H9 (cell line): ENCODE results near the gene PDK2. TPM values are rescaled to one million over a fixed set of nuclear protein-coding genes. Genes with fewer than 3 reads are reported as not detected.

Experiments used
- DNase-seq: peaks from one replicate; pipeline ENCODE4 v3.0.0-alpha.2; 2017
- H2AFZ ChIP-seq: one replicate; pipeline ENCODE4 v1.6.1; 2013; ENCODE audit warnings: mild to moderate bottlenecking, low read length, control low read depth, moderate library complexity
- H2AK5ac ChIP-seq: 2 replicates; pipeline ENCODE4 v1.6.1; 2013; ENCODE audit warnings: low read length, control low read depth, mixed read lengths; ENCODE audit not compliant: insufficient read length
- H2BK120ac ChIP-seq: one replicate; pipeline ENCODE4 v1.6.1; 2013; ENCODE audit warnings: low read depth, mild to moderate bottlenecking, low read length, control low read depth, inconsistent platforms; ENCODE audit not compliant: poor library complexity, severe bottlenecking
- H2BK12ac ChIP-seq: 2 replicates; pipeline ENCODE4 v1.6.1; 2013; ENCODE audit warnings: low read length, control low read depth, mixed read lengths, low read depth; ENCODE audit not compliant: insufficient read length
- H2BK15ac ChIP-seq: 2 replicates; pipeline ENCODE4 v1.6.1; 2013; ENCODE audit warnings: low read depth, low read length, control low read depth
- H2BK20ac ChIP-seq: one replicate; pipeline ENCODE4 v1.6.1; 2013; ENCODE audit warnings: low read depth, mild to moderate bottlenecking, low read length, control low read depth, inconsistent platforms; ENCODE audit not compliant: poor library complexity, severe bottlenecking
- H2BK5ac ChIP-seq: 2 replicates; pipeline ENCODE4 v1.6.1; 2013; ENCODE audit warnings: low read length, control low read depth, mixed read lengths; ENCODE audit not compliant: insufficient read length
- H3K14ac ChIP-seq: 2 replicates; pipeline ENCODE4 v1.6.1; 2013; ENCODE audit warnings: low read length, control low read depth; ENCODE audit not compliant: insufficient read depth
- H3K18ac ChIP-seq: 2 replicates; pipeline ENCODE4 v1.6.1; 2013; ENCODE audit warnings: low read depth, mild to moderate bottlenecking, mixed read lengths, low read length, control low read depth; ENCODE audit not compliant: insufficient read length
- H3K23ac ChIP-seq: 2 replicates; pipeline ENCODE4 v1.6.1; 2013; ENCODE audit warnings: low read length, control low read depth, mixed read lengths, low read depth; ENCODE audit not compliant: insufficient read length
- H3K23me2 ChIP-seq: 2 replicates; pipeline ENCODE4 v1.6.1; 2013; ENCODE audit warnings: low read depth, mild to moderate bottlenecking, mixed read lengths, low read length, control low read depth; ENCODE audit not compliant: insufficient read length, poor library complexity, severe bottlenecking
- H3K27ac ChIP-seq: 2 replicates; pipeline ENCODE4 v1.5.1; 2013; ENCODE audit warnings: low read length, control low read depth, mixed read lengths, low read depth; ENCODE audit not compliant: insufficient read length
- H3K27me3 ChIP-seq: 2 replicates; pipeline ENCODE4 v1.6.1; 2013; ENCODE audit warnings: low read length, control low read depth, inconsistent platforms; ENCODE audit not compliant: insufficient read depth
- H3K4ac ChIP-seq: 2 replicates; pipeline ENCODE4 v1.6.1; 2013; ENCODE audit warnings: low read depth, mild to moderate bottlenecking, control low read depth, inconsistent platforms, low read length, moderate library complexity
- H3K4me1 ChIP-seq: 2 replicates; pipeline ENCODE4 v1.6.1; 2013; ENCODE audit warnings: low read length, control low read depth, inconsistent platforms; ENCODE audit not compliant: insufficient read depth
- H3K4me2 ChIP-seq: 2 replicates; pipeline ENCODE4 v1.6.1; 2013; ENCODE audit warnings: low read length, control low read depth, mixed read lengths; ENCODE audit not compliant: insufficient read length, insufficient read depth
- H3K56ac ChIP-seq: 2 replicates; pipeline ENCODE4 v1.6.1; 2013; ENCODE audit warnings: low read depth, mild to moderate bottlenecking, mixed read lengths, low read length, control low read depth; ENCODE audit not compliant: insufficient read length
- H3K79me1 ChIP-seq: 2 replicates; pipeline ENCODE4 v1.6.1; 2013; ENCODE audit warnings: low read depth, mild to moderate bottlenecking, moderate library complexity, low read length, control low read depth, inconsistent platforms; ENCODE audit not compliant: insufficient read depth, poor library complexity, severe bottlenecking
- H3K79me2 ChIP-seq: 2 replicates; pipeline ENCODE4 v1.6.1; 2013; ENCODE audit warnings: low read length, control low read depth, inconsistent platforms; ENCODE audit not compliant: insufficient read depth
- H3K9ac ChIP-seq: 2 replicates; pipeline ENCODE4 v1.6.1; 2013; ENCODE audit warnings: low read length, control low read depth, mixed read lengths; ENCODE audit not compliant: insufficient read length; ENCODE audit errors: extremely low read depth
- H3K9me3 ChIP-seq: one replicate; pipeline ENCODE4 v1.6.1; 2013; ENCODE audit warnings: low read depth, low read length, inconsistent platforms; ENCODE audit not compliant: control insufficient read depth
- H3T11ph ChIP-seq: one replicate; pipeline ENCODE4 v1.6.1; 2013; ENCODE audit warnings: mild to moderate bottlenecking, low read length, control low read depth, inconsistent platforms
- H4K20me1 ChIP-seq: one replicate; pipeline ENCODE4 v1.6.1; 2013; ENCODE audit not compliant: control insufficient read depth, insufficient read length, insufficient read depth
- H4K5ac ChIP-seq: 2 replicates; pipeline ENCODE4 v1.6.1; 2013; ENCODE audit warnings: low read depth, mild to moderate bottlenecking, mixed read lengths, low read length, control low read depth; ENCODE audit not compliant: insufficient read length
- H4K8ac ChIP-seq: replicated peaks from 2 replicates; pipeline ENCODE4 v1.6.1; 2013; ENCODE audit warnings: low read length, control low read depth, mixed read lengths, low read depth; ENCODE audit not compliant: insufficient read length
- H4K91ac ChIP-seq: 2 replicates; pipeline ENCODE4 v1.6.1; 2013; ENCODE audit warnings: low read depth, mild to moderate bottlenecking, moderate library complexity, mixed read lengths, low read length, control low read depth; ENCODE audit not compliant: insufficient read length
- H3K27ac Mint-ChIP-seq, 3 experiments: 2 replicates in 2 of 3; 3 replicates in 1 of 3; pipeline ENCODE4 v1.8.0; 2020 to 2021; ENCODE audit warnings: mixed read lengths in 3 of 3, mild to moderate bottlenecking in 1 of 3, moderate library complexity in 1 of 3
- H3K27me3 Mint-ChIP-seq: 2 replicates; pipeline ENCODE4 v1.8.0; 2021; ENCODE audit warnings: low read depth, mild to moderate bottlenecking, moderate library complexity, mixed read lengths
- H3K36me3 Mint-ChIP-seq, 3 experiments: 2 replicates in 2 of 3; 3 replicates in 1 of 3; pipeline ENCODE4 v1.8.0; 2020 to 2021; ENCODE audit warnings: low read depth in 3 of 3, mixed read lengths in 3 of 3; ENCODE audit not compliant: insufficient read depth in 1 of 3
- H3K4me1 Mint-ChIP-seq, 2 experiments: 2 replicates each; pipeline ENCODE4 v1.8.0; 2020; ENCODE audit warnings: mixed read lengths in 2 of 2
- H3K4me3 Mint-ChIP-seq, 2 experiments: 2 replicates in 1 of 2; 3 replicates in 1 of 2; pipeline ENCODE4 v1.8.0; 2020 to 2021; ENCODE audit warnings: mild to moderate bottlenecking in 2 of 2, mixed read lengths in 2 of 2, moderate library complexity in 1 of 2
- H3K9me3 Mint-ChIP-seq, 2 experiments: 2 replicates in 1 of 2; 3 replicates in 1 of 2; pipeline ENCODE4 v1.8.0; 2020; ENCODE audit warnings: mild to moderate bottlenecking in 2 of 2, mixed read lengths in 2 of 2, moderate library complexity in 1 of 2
- WGBS: extraction: QIAGEN DNeasy Blood & Tissue Kit; methylation state at CpG from one replicate; pipeline ENCODE4 v1.1.7; 2013; ENCODE audit warnings: missing lambda C conversion rate, low lambda C conversion rate, mixed read lengths; ENCODE audit not compliant: insufficient read length; ENCODE audit errors: extremely low coverage; 5-methylcytosine and 5-hydroxymethylcytosine counted together
- total RNA-seq: library from RNA; stranded (reverse); gene quantifications from 2 replicates; pipeline ENCODE4 v1.2.1, GENCODE V29; 2021
- TF ChIP-seq, protein P1 (sequence below): fragments of 200-600 bp; sonication (generic); conservative IDR thresholded peaks from 3 replicates; pipeline ENCODE4 v1.8.0; 2021; ENCODE audit warnings: antibody characterized with exemption, mild to moderate bottlenecking

Gene PDK2
- total RNA-seq, 1 experiment from 2014 or later, result 19.9 TPM

DNA sequence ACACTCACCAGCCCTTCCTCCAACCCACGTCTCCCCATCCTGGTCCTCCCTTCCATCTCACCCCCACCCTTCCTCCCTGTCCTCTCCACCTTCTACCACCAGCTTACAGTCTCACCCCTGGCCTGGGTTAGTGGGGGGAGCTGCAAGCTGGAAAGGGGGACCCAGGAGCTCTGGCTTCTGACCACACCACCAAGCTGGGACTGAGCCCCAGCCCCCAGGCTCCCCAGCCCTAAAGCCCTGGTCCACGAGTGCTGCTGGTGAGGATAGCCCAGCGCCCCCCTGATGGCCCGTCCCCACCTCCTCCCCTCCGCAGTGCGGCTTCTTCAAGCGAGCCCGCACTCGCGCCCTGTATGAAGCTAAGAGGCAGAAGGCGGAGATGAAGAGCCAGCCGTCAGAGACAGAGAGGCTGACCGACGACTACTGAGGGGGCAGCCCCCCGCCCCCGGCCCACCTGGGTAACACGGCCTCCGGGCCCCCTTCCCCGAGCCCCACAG, 7.2 kb upstream of the PDK2 start:
- H2AK5ac ChIP-seq, result no peak overlapping the region
- no peak overlapping the region for H3T11ph ChIP-seq
- TF ChIP-seq, protein P1, sequence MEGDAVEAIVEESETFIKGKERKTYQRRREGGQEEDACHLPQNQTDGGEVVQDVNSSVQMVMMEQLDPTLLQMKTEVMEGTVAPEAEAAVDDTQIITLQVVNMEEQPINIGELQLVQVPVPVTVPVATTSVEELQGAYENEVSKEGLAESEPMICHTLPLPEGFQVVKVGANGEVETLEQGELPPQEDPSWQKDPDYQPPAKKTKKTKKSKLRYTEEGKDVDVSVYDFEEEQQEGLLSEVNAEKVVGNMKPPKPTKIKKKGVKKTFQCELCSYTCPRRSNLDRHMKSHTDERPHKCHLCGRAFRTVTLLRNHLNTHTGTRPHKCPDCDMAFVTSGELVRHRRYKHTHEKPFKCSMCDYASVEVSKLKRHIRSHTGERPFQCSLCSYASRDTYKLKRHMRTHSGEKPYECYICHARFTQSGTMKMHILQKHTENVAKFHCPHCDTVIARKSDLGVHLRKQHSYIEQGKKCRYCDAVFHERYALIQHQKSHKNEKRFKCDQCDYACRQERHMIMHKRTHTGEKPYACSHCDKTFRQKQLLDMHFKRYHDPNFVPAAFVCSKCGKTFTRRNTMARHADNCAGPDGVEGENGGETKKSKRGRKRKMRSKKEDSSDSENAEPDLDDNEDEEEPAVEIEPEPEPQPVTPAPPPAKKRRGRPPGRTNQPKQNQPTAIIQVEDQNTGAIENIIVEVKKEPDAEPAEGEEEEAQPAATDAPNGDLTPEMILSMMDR, result no peak
- Mint-ChIP-seq H3K4me3 (no peak overlapping the region), H3K36me3 (no peaks in the 10 kb centered on the region), H3K4me1 (peaks cover 0 to 8% of the 10 kb centered on the region in 2 experiments; a peak in 2 of 4 replicates), H3K27me3 (no peaks in the 10 kb centered on the region), H3K9me3 (no peaks in the 10 kb centered on the region; a peak in 1 of 5 replicates), H3K27ac (no peak overlapping the region; a peak in 1 of 7 replicates)
- no peaks in the 10 kb centered on the region for H3K23me2 ChIP-seq
- no peak overlapping the region for H2BK120ac ChIP-seq
- H3K14ac ChIP-seq, result no peak overlapping the region
- no peak overlapping the region for H4K91ac ChIP-seq
- no peak overlapping the region for H4K8ac ChIP-seq
- H4K20me1 ChIP-seq, result no peaks in the 10 kb centered on the region
- no peak overlapping the region for H3K4ac ChIP-seq
- no peak overlapping the region for H4K5ac ChIP-seq
- no peak overlapping the region for H2BK15ac ChIP-seq
- no peaks in the 10 kb centered on the region for H3K9me3 ChIP-seq
- H3K27ac ChIP-seq, result no peak overlapping the region
- no peak overlapping the region for H2BK12ac ChIP-seq
- H2BK20ac ChIP-seq, result no peak overlapping the region
- no peak overlapping the region for H3K9ac ChIP-seq
- H3K23ac ChIP-seq, result no peak overlapping the region
- H3K79me2 ChIP-seq, result no peaks in the 10 kb centered on the region
- no CpG with 5 or more reads among the region's 19 CpGs for WGBS
- no peak overlapping the region for H2BK5ac ChIP-seq
- H3K4me2 ChIP-seq, result no peak overlapping the region
- no peak for DNase-seq
- H3K4me1 ChIP-seq, result no peaks in the 10 kb centered on the region
- no peak overlapping the region for H3K18ac ChIP-seq
- no peak overlapping the region for H2AFZ ChIP-seq
- H3K79me1 ChIP-seq, result no peaks in the 10 kb centered on the region
- no peak overlapping the region for H3K56ac ChIP-seq
- H3K27me3 ChIP-seq, result no peaks in the 10 kb centered on the region
